Amniotic epithelial cell (primary cell): ENCODE data around the gene SNAPC3.

Source experiments
- DNase-seq: peaks from one replicate; pipeline ENCODE4 v3.0.0-alpha.2; 2010; ENCODE audit warnings: low read depth

SNAPC3 gene

GRCh38 chr9:15492485-15493150 is 69.9 kb downstream of the SNAPC3 start:
- DNase-seq, result no peak

- no peak for DNase-seq
These were observed 75.7 kb downstream of the SNAPC3 start for GRCh38 chr9:15498246-15498995.

GRCh38 chr9:15499139-15499538 is 76.5 kb downstream of the SNAPC3 start:
- DNase-seq, result no peak

DNA sequence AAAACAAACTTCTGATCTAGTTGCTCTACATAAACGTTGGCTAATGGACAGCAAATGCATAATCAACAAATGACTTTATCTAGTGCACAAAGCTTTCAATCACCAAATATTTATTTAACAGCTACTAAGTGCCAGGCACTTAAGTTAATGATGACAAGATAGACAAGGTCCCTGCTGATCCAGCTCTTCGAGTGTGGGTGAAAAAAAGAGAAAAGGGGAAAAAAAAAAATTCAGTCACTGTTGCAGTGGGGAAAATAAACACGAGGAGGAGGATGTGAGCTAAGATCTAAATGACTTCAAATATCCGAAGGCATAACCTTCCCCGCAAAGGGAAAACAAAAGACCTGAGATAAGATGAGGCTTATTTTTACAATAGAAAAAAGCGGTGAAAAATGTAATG is 78.5 kb downstream of the SNAPC3 start:
- no peak for DNase-seq

GRCh38 chr9:15501803-15502202 is 79.1 kb downstream of the SNAPC3 start:
- DNase-seq, result no peak

DNA sequence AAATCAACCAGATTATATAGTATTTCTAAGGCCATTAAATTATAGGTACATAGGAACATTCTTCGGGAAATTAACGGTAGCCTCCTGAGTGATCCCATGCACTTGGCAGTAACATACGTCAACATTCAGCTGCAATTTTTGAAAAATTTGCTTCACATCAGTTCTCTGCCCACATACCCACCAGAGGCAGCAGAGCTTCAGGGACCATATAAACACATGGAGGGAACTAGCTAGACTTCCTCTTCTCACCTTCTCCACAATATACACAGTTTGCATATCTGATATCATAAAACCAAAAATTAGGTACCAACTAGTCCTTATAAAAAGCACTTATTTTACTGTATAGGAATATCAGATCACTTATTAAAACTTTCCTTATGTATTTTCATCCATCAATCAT is 83.2 kb downstream of the SNAPC3 start:
- DNase-seq, result no peak

DNA sequence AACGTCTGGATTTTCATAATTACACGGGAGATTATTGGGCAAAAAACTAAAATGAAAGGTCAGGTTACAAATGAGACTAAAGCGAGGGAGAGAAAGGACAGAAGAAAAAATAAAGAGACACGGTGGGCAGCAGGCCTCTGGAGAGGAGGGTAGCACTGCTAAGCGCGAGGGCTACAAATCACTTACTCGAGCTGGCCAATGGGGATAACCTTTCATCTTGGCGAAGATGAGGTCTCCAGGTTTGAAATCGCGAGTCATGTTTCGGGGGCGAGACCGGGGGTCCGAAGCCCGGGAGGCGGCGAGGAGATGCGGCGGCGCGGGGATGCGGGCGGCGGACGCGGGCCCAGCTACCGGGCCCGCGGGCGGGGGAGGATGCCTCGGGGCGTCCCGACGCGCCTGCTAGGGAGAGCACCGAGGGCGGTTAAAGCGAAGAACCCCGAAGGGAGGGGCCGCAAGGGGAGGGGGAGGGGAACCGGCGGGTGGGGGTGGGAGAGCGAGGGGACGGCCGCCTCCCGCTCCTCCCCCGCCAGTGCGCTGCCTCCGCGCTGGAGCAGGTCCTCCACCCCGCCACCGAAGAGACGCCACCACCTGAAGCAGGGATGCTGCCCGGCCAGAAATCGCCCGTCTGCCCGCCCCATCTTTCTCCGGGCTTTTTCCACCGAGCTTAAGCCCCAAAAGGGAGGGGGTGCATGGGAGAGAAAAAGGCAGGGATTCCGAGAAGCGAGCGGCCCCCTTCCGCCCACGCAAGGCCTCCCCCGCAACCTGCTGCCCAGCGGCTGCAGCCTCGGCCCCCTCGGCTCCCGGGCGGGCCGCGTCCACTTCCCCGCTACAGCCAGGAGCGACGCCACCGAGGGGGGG is 87.5 kb downstream of the SNAPC3 start:
- peak; percentile 13 for DNase-seq

DNA sequence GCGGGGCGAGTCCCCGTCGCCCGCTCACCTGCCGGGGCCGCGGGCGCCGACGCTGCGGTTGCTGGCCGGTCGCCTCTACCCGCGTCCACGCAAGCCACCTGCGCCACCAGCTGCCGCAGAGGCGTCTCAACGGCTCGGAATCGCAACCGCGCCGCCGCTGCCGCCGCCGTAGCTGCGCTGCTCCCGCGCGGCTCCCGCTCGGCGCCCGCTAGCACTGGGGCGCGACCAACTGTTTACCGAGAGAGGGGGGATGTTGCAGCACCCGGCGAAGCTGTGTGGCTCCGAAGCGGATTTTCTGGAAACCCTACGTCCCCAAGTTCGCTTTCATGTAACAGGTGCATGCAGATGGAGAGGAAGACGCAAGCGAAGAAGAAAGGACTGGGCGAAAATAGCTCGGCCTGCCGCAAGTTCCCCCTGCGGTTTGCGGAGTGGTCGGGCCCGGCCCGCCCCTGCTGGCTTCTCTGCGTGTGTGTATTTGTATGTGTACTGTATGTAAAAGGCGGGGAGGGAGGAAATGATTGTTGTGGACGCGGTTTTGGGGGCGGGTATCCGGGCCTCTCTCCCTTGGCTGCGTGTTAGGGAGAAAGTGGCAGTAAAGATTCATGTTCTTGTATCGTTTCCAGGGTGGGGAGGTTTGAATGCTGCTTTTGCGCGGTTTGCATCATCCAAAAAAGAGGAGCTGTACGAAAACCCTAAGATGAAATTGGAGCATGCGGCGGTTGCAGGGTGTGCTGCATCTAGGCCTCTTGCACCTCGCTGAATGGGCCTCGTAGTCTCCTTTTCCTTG is 88.3 kb downstream of the SNAPC3 start, which contains the start of gene PSIP1:
Gene PSIP1, minus strand, starts transcription at position 182 of the 787 bp plus-strand sequence. CDS start 782 bp downstream, outside the sequence.
- peak; percentile 76 for DNase-seq
